ENCODE measurements around the gene CYB561. TPM values are rescaled to one million over a fixed set of nuclear protein-coding genes. Genes with fewer than 3 reads are reported as not detected.
A peak's percentile ranks its signal among the peaks of the same experiment; 100 is the strongest.

CYB561 gene
- total RNA-seq, 1 donor from 2014 or later: 34.5 TPM

DNA sequence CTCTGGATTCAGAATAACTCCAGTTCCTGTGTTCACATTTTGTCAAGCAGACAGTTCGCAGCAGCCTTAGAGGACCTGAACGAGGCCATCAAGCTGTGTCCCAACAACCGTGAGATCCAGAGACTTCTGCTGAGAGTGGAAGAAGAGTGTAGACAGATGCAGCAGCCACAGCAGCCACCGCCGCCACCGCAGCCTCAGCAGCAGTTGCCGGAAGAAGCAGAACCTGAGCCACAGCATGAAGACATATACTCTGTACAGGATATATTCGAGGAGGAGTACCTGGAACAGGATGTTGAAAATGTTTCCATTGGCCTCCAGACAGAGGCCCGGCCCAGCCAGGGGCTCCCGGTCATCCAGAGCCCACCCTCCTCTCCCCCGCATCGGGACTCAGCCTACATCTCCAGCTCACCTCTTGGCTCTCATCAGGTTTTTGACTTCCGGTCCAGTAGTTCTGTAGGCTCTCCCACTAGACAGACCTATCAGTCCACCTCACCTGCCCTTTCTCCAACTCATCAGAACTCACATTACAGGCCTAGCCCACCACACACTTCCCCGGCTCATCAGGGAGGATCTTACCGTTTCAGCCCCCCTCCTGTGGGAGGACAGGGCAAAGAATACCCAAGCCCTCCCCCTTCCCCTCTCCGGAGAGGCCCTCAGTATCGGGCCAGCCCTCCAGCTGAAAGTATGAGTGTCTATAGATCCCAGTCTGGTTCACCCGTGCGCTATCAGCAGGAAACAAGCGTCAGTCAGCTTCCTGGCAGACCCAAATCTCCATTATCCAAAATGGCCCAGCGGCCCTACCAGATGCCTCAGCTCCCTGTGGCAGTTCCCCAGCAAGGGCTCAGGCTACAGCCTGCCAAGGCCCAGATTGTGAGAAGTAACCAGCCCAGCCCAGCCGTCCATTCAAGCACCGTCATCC is 25.9 kb downstream of the CYB561 start:
- TF ChIP-seq, protein P1, sequence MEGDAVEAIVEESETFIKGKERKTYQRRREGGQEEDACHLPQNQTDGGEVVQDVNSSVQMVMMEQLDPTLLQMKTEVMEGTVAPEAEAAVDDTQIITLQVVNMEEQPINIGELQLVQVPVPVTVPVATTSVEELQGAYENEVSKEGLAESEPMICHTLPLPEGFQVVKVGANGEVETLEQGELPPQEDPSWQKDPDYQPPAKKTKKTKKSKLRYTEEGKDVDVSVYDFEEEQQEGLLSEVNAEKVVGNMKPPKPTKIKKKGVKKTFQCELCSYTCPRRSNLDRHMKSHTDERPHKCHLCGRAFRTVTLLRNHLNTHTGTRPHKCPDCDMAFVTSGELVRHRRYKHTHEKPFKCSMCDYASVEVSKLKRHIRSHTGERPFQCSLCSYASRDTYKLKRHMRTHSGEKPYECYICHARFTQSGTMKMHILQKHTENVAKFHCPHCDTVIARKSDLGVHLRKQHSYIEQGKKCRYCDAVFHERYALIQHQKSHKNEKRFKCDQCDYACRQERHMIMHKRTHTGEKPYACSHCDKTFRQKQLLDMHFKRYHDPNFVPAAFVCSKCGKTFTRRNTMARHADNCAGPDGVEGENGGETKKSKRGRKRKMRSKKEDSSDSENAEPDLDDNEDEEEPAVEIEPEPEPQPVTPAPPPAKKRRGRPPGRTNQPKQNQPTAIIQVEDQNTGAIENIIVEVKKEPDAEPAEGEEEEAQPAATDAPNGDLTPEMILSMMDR (conservative IDR thresholded peaks at IDR 0.05): no peak
- no peak for DNase-seq (ENCODE audit: extremely low spot score, unreplicated experiment)
- no peak overlapping the region for H3K27ac Mint-ChIP-seq
- H3K4me1 Mint-ChIP-seq (ENCODE audit: unreplicated experiment): no peaks in the 10 kb centered on the region
- peaks cover 11% of the 10 kb centered on the region for H3K36me3 Mint-ChIP-seq
- H3K27me3 Mint-ChIP-seq: no peaks in the 10 kb centered on the region
- no peaks in the 10 kb centered on the region for H3K9me3 Mint-ChIP-seq
- H3K4me3 Mint-ChIP-seq: no peak overlapping the region

DNA sequence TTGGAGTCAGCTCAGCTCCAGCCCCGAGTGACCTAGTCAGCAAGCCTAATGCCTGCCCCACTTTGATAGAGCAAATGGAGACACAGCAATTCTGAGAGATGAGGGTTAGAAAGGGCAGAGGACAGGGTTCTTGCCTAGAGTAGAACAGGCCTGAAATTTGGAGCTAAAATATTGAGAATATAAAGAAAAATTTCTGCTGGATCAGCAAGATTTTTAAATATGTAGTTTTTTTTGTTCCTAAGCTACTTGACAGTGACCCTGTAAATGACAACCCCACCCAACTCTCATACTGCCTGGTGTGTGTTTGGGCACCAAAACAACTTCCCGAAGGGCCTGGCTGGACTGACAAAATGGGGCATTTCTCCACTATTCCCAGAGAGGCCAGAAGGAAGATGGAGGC is 26.7 kb downstream of the CYB561 start:
- Mint-ChIP-seq H3K27me3 (no peaks in the 10 kb centered on the region), H3K4me3 (no peak overlapping the region), H3K9me3 (no peaks in the 10 kb centered on the region), H3K4me1 (ENCODE audit: unreplicated experiment) (no peaks in the 10 kb centered on the region), H3K36me3 (peaks cover 16% of the 10 kb centered on the region), H3K27ac (no peak overlapping the region)
- TF ChIP-seq, protein P1 (conservative IDR thresholded peaks at IDR 0.05): no peak
- no peak for DNase-seq (ENCODE audit: extremely low spot score, unreplicated experiment)

DNA sequence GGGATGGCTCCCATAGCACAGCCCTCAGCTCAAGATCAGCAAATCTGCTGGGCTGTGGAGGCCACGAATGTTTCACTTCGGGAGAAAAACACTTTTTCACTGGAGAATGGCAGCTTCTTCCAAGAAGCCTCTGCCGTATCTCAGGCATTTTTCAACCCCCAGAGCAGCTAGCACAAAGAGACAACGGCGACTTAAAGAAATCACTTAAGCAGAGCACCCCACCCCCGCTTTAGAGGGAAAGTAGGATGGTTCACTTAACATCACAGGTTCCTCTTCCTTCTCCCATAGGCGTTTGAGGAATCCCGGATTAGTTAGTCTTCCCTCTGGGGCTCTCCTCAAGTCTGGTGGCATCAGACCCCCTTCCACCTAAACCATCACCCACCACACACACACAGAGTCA is 27.6 kb downstream of the CYB561 start:
- TF ChIP-seq, protein P1 (conservative IDR thresholded peaks at IDR 0.05): no peak
- Mint-ChIP-seq H3K36me3 (peaks cover 16% of the 10 kb centered on the region), H3K4me1 (ENCODE audit: unreplicated experiment) (no peaks in the 10 kb centered on the region), H3K27me3 (no peaks in the 10 kb centered on the region), H3K27ac (peak overlapping the region; percentile 29), H3K4me3 (no peak overlapping the region), H3K9me3 (no peaks in the 10 kb centered on the region)
- DNase-seq (ENCODE audit: extremely low spot score, unreplicated experiment): no peak

DNA sequence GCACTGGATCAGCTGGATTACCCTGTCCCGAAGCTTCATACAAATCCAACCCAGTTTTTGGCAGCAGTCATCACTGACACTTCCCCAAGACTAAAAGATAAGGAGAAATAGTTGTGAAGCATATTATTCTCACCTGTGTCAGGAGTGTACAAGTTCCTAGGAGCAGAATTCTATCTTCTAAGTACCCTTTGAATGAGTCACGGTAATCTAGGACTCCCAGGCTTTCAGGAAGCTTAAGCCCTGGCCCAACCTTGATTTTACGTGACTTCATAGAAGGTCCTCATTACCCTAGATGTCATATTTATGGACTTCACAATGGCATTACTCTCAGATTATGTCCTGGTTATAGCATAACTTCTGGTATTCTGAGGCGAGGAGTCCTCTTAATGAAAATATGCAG is 31.9 kb downstream of the CYB561 start:
- Mint-ChIP-seq H3K36me3 (peaks cover 9% of the 10 kb centered on the region), H3K4me3 (no peak overlapping the region), H3K27me3 (no peaks in the 10 kb centered on the region), H3K27ac (no peak overlapping the region), H3K4me1 (ENCODE audit: unreplicated experiment) (no peaks in the 10 kb centered on the region), H3K9me3 (no peaks in the 10 kb centered on the region)
- no peak for DNase-seq (ENCODE audit: extremely low spot score, unreplicated experiment)
- TF ChIP-seq, protein P1 (conservative IDR thresholded peaks at IDR 0.05): no peak

DNA sequence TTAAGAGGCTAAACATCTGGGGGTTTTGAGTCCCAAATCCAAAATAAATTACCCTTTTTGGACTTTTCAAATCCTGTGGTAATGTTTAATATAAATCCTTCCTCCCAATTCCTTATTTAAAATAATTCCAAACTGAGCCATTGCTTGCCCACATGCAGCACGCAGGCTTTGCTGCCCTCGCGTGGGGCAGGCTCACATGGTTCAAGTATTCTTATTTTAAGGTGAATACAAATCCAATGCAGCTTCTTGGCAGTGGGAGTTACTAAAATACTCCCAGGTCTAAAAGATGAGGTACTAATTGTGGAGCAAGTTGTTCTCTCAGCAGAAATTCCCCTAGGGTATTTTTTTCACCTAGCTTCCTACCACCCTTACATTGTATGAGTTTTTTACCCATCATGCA is 33.0 kb downstream of the CYB561 start:
- no peak overlapping the region for H3K4me3 Mint-ChIP-seq
- TF ChIP-seq, protein P1 (conservative IDR thresholded peaks at IDR 0.05): no peak
- H3K27me3 Mint-ChIP-seq: no peaks in the 10 kb centered on the region
- peaks cover 9% of the 10 kb centered on the region for H3K36me3 Mint-ChIP-seq
- no peaks in the 10 kb centered on the region for H3K9me3 Mint-ChIP-seq
- DNase-seq (ENCODE audit: extremely low spot score, unreplicated experiment): no peak
- no peak overlapping the region for H3K27ac Mint-ChIP-seq
- H3K4me1 Mint-ChIP-seq (ENCODE audit: unreplicated experiment): no peaks in the 10 kb centered on the region

Data from type B pancreatic cell (in vitro differentiated cells).